Measurements from ENCODE around the gene SLC10A1.

- TF ChIP-seq POLR2A (IDR thresholded peaks at IDR 0.05; ENCODE audit: low read depth, low read length) (no peak), TAF1 (IDR thresholded peaks at IDR 0.05; ENCODE audit: low read depth, low read length) (no peak), POLR2AphosphoS5 (IDR thresholded peaks at IDR 0.05; ENCODE audit: low read depth, low read length) (no peak), POU2F2 (IDR thresholded peaks at IDR 0.05; ENCODE audit: low read depth, low read length) (no peak)
These were observed 30.5 kb upstream of the SLC10A1 start for GRCh38 chr14:69827560-69827959.
